Measurements from ENCODE around the gene PPP5C. TPM values are rescaled to one million over a fixed set of nuclear protein-coding genes. Genes with fewer than 3 reads are reported as not detected.

Gene PPP5C
- total RNA-seq, 4 donors from 2014 or later = 32.0 to 63.1 (median 48.4) TPM

GRCh38 chr19:46384396-46384795, 37.5 kb downstream of the PPP5C start:
- TF ChIP-seq CTCF (IDR thresholded peaks at IDR 0.05) = no peak
- TF ChIP-seq POLR2A (IDR thresholded peaks at IDR 0.05) = no peak
- intact Hi-C loops (cut with DNase I; ENCODE audit: low total_unique reads) = no loop called here
- WGBS, 2 donors = 90% methylated on average over 11 of the region's 11 CpGs
- peak in 1 of 2 donors; percentile 77 for DNase-seq (ENCODE audit: low spot score in 2 of 2)
- H3K4me3 ChIP-seq (ENCODE audit: low read depth, poor library complexity, severe bottlenecking) = no peak overlapping the region

- no peak overlapping the region for H3K4me3 ChIP-seq (ENCODE audit: low read depth, poor library complexity, severe bottlenecking)
- no peak for TF ChIP-seq POLR2A (IDR thresholded peaks at IDR 0.05)
- intact Hi-C loops (cut with DNase I; ENCODE audit: low total_unique reads) = no loop called here
- peak in 1 of 2 donors; percentile 26 for DNase-seq (ENCODE audit: low spot score in 2 of 2)
- 62 to 77% methylated on average over 11 of the region's 11 CpGs for WGBS, 2 donors
These were observed 38.7 kb downstream of the PPP5C start for GRCh38 chr19:46385636-46386035.

GRCh38 chr19:46386151-46386550, 39.3 kb downstream of the PPP5C start:
- intact Hi-C loops (cut with DNase I; ENCODE audit: low total_unique reads) = no loop called here
- H3K4me3 ChIP-seq (ENCODE audit: low read depth, poor library complexity, severe bottlenecking) = no peak overlapping the region
- WGBS, 2 donors = 86 to 89% methylated on average over 10 of the region's 10 CpGs
- DNase-seq (ENCODE audit: low spot score in 2 of 2) = no peak
- TF ChIP-seq CTCF (IDR thresholded peaks at IDR 0.05) (no peak), POLR2A (IDR thresholded peaks at IDR 0.05) (no peak)

GRCh38 chr19:46386996-46387712, 40.3 kb downstream of the PPP5C start:
- no peak overlapping the region for H3K4me3 ChIP-seq (ENCODE audit: low read depth, poor library complexity, severe bottlenecking)
- DNase-seq (ENCODE audit: low spot score in 2 of 2) = no peak
- 94 to 95% methylated on average over 30 of the region's 30 CpGs for WGBS, 2 donors
- TF ChIP-seq POLR2A (IDR thresholded peaks at IDR 0.05) (no peak), CTCF (IDR thresholded peaks at IDR 0.05) (no peak)
- intact Hi-C loops (cut with DNase I; ENCODE audit: low total_unique reads) = no loop called here

GRCh38 chr19:46387713-46388130, 40.8 kb downstream of the PPP5C start:
- H3K4me3 ChIP-seq (ENCODE audit: low read depth, poor library complexity, severe bottlenecking) = no peak overlapping the region
- DNase-seq (ENCODE audit: low spot score in 2 of 2) = no peak
- TF ChIP-seq POLR2A (IDR thresholded peaks at IDR 0.05) (no peak), CTCF (IDR thresholded peaks at IDR 0.05) (no peak)
- intact Hi-C loops (cut with DNase I; ENCODE audit: low total_unique reads) = no loop called here
- 93 to 96% methylated on average over 10 of the region's 10 CpGs for WGBS, 2 donors

GRCh38 chr19:46388311-46389095, 41.6 kb downstream of the PPP5C start:
- DNase-seq (ENCODE audit: low spot score in 2 of 2) = no peak
- 93% methylated on average over 24 to 25 of the region's 25 CpGs for WGBS, 2 donors
- TF ChIP-seq CTCF (IDR thresholded peaks at IDR 0.05) (no peak), POLR2A (IDR thresholded peaks at IDR 0.05) (no peak)
- intact Hi-C loops (cut with DNase I; ENCODE audit: low total_unique reads) = no loop called here
- no peak overlapping the region for H3K4me3 ChIP-seq (ENCODE audit: low read depth, poor library complexity, severe bottlenecking)

All from lower leg skin (tissue), 4 donors.